Uterus (tissue), 2 donors: ENCODE results near the gene MAP7D3.

Experiments used
- POLR2A ChIP-seq, 2 donors: fragments of 450-650 bp; IDR thresholded peaks; one replicate each; pipeline ENCODE4 v1.6.1; 2016; ENCODE audit warnings: antibody characterized with exemption in 2 of 2, mild to moderate bottlenecking in 1 of 2, moderate library complexity in 1 of 2
- TF ChIP-seq, protein P1 (sequence below), 4 experiments: fragments of 200-600 bp in 2 of 4; fragments of 450-650 bp in 2 of 4; sonication (generic) in 2 of 4; IDR thresholded peaks; one replicate each; pipeline ENCODE4 v1.5.1; 2016 to 2019; ENCODE audit warnings: antibody characterized with exemption in 4 of 4, mild to moderate bottlenecking in 2 of 4, moderate library complexity in 1 of 4

DNA sequence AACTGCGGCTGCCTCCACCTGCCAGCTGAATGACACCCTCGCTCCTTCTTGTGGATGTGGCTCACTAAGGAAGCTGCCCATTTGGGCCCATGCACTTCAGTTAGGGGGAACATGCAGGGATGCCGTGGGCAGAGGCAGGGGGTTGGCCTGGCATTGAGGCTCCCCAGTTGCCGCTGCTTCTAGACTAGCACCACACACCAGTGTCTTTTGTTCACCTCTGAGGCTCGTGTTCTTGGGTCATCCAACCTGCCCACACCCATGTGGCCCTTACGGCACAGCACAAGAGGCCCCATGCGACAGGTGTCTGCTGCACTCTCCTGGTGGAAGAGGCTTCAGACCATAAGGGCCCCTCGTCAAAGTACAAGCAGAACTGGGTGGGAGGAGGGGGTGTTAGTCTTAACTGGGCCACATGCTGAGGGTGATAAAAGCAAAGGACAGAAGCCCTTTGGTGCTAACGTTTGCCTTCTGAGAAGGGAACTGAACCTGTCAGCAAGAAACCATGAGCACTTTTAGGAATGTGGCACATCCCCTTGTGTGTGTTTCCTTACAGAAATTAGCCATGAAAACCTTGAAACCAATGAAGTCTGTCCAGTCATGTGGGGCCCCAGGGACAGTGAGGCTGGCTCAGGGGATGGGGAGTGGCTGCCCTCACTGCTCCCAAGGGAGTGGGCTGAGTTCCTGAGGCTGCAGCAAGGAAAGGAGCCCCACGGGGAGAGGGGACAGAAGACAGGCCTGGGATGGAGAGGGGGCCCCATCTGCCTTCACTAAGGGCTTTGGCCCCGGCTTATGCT, 39.2 kb downstream of the MAP7D3 start:
- TF ChIP-seq, protein P1, sequence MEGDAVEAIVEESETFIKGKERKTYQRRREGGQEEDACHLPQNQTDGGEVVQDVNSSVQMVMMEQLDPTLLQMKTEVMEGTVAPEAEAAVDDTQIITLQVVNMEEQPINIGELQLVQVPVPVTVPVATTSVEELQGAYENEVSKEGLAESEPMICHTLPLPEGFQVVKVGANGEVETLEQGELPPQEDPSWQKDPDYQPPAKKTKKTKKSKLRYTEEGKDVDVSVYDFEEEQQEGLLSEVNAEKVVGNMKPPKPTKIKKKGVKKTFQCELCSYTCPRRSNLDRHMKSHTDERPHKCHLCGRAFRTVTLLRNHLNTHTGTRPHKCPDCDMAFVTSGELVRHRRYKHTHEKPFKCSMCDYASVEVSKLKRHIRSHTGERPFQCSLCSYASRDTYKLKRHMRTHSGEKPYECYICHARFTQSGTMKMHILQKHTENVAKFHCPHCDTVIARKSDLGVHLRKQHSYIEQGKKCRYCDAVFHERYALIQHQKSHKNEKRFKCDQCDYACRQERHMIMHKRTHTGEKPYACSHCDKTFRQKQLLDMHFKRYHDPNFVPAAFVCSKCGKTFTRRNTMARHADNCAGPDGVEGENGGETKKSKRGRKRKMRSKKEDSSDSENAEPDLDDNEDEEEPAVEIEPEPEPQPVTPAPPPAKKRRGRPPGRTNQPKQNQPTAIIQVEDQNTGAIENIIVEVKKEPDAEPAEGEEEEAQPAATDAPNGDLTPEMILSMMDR (IDR thresholded peaks at IDR 0.05), result no peak
- TF ChIP-seq POLR2A (IDR thresholded peaks at IDR 0.05), result no peak
